EH (cell line): ENCODE data around the gene KCNMA1.

Experiments
- DNase-seq: peaks from one replicate; pipeline ENCODE4 v3.0.0-alpha.2; 2015; ENCODE audit warnings: low read depth

Gene KCNMA1

GRCh38 chr10:77110757-77111156 is 526.9 kb downstream of the KCNMA1 start:
- DNase-seq: no peak

GRCh38 chr10:77109351-77109994 is 528.1 kb downstream of the KCNMA1 start:
- DNase-seq: no peak

GRCh38 chr10:77106676-77107075 is 530.9 kb downstream of the KCNMA1 start:
- DNase-seq: no peak

GRCh38 chr10:77105761-77106221 is 531.8 kb downstream of the KCNMA1 start:
- peak; percentile 85 for DNase-seq

GRCh38 chr10:77104459-77104980 is 533.1 kb downstream of the KCNMA1 start:
- DNase-seq: peak; percentile 97

GRCh38 chr10:77103213-77103612 is 534.4 kb downstream of the KCNMA1 start:
- DNase-seq: no peak

GRCh38 chr10:77101341-77101740 is 536.3 kb downstream of the KCNMA1 start:
- DNase-seq: no peak

GRCh38 chr10:77099136-77099535 is 538.5 kb downstream of the KCNMA1 start:
- DNase-seq: no peak

- no peak for DNase-seq
Measured at GRCh38 chr10:77097625-77098024, 540.0 kb downstream of the KCNMA1 start.

GRCh38 chr10:77093126-77093525 is 544.5 kb downstream of the KCNMA1 start:
- DNase-seq: no peak

- DNase-seq: no peak
Measured at GRCh38 chr10:77091597-77092165, 545.9 kb downstream of the KCNMA1 start.

GRCh38 chr10:77090381-77091356 is 546.9 kb downstream of the KCNMA1 start:
- no peak for DNase-seq

- peak; percentile 53 for DNase-seq
Measured at GRCh38 chr10:77087366-77087765, 550.2 kb downstream of the KCNMA1 start.

- no peak for DNase-seq
Measured at GRCh38 chr10:77086081-77086480, 551.5 kb downstream of the KCNMA1 start.

GRCh38 chr10:77085344-77085743 is 552.3 kb downstream of the KCNMA1 start:
- DNase-seq: no peak

GRCh38 chr10:77084431-77085144 is 553.0 kb downstream of the KCNMA1 start:
- no peak for DNase-seq

- peak; percentile 6 for DNase-seq
Measured at GRCh38 chr10:77082601-77083252, 554.9 kb downstream of the KCNMA1 start.

GRCh38 chr10:77081481-77081891 is 556.1 kb downstream of the KCNMA1 start:
- DNase-seq: no peak

GRCh38 chr10:77080361-77081027 is 557.1 kb downstream of the KCNMA1 start:
- DNase-seq: no peak

GRCh38 chr10:77079592-77080300 is 557.9 kb downstream of the KCNMA1 start:
- no peak for DNase-seq
